ENCODE measurements around the gene ALDOA.
"Not testable (repeated sequence)": the region's sequence is repeated elsewhere in the genome, so short reads cannot be mapped to it uniquely, and the experiment has no call there.

The ALDOA gene

GRCh38 chr16:30091474-30092372 lies 26.2 kb downstream of the ALDOA start, which contains the start of gene TBX6:
Gene TBX6, minus strand, starts transcription at chr16:30091924. Its CDS starts 731 bp downstream, at chr16:30091193.
- DNase-seq (ENCODE audit: low spot score) = peak; percentile 94

GRCh38 chr16:30092373-30093010 lies 26.9 kb downstream of the ALDOA start:
- DNase-seq (ENCODE audit: low spot score) = peak; percentile 62

- DNase-seq (ENCODE audit: low spot score) = no peak
Measured at GRCh38 chr16:30094541-30095165, 29.1 kb downstream of the ALDOA start.

- DNase-seq (ENCODE audit: low spot score) = no peak
Measured at GRCh38 chr16:30095166-30096078, 29.9 kb downstream of the ALDOA start.

GRCh38 chr16:30096105-30096861 lies 30.7 kb downstream of the ALDOA start, which contains the start of gene YPEL3:
Gene YPEL3, minus strand, starts transcription at chr16:30096213. Its CDS starts 731 bp downstream, at chr16:30095482.
- peak; percentile 89 for DNase-seq (ENCODE audit: low spot score)

GRCh38 chr16:30096862-30097563 lies 31.5 kb downstream of the ALDOA start:
- DNase-seq (ENCODE audit: low spot score) = no peak

GRCh38 chr16:30104090-30104489 lies 38.5 kb downstream of the ALDOA start:
- no peak for DNase-seq (ENCODE audit: low spot score)

GRCh38 chr16:30104492-30104891 lies 38.9 kb downstream of the ALDOA start:
- DNase-seq (ENCODE audit: low spot score) = peak; percentile 67

GRCh38 chr16:30108059-30108850 lies 42.7 kb downstream of the ALDOA start:
- DNase-seq (ENCODE audit: low spot score) = no peak

GRCh38 chr16:30110661-30111060 lies 45.1 kb downstream of the ALDOA start:
- DNase-seq (ENCODE audit: low spot score) = no peak

GRCh38 chr16:30112197-30113030 lies 46.9 kb downstream of the ALDOA start:
- no peak for DNase-seq (ENCODE audit: low spot score)

GRCh38 chr16:30113031-30113710 lies 47.6 kb downstream of the ALDOA start, which contains the start of gene GDPD3:
Gene GDPD3, minus strand, starts transcription at chr16:30113537. Its CDS starts 59 bp downstream, at chr16:30113478.
- no peak for DNase-seq (ENCODE audit: low spot score)

GRCh38 chr16:30113711-30114333 lies 48.3 kb downstream of the ALDOA start:
- no peak for DNase-seq (ENCODE audit: low spot score)

- no peak for DNase-seq (ENCODE audit: low spot score)
Measured at GRCh38 chr16:30114411-30114810, 48.9 kb downstream of the ALDOA start.

GRCh38 chr16:30114833-30115232 lies 49.3 kb downstream of the ALDOA start:
- not testable (repeated sequence) for DNase-seq (ENCODE audit: low spot score)

GRCh38 chr16:30115238-30115637 lies 49.7 kb downstream of the ALDOA start:
- DNase-seq (ENCODE audit: low spot score) = peak; percentile 65

Data from LoVo (cell line).